Neural cell (in vitro differentiated cells): Measurements from ENCODE around the gene CAMSAP2. TPM values are rescaled to one million over a fixed set of nuclear protein-coding genes. Genes with fewer than 3 reads are reported as not detected.

Experiments
- H2AFZ ChIP-seq: fragments of 200-600, 300-800 bp; sonication (generic), shearing (Covaris generic); 2 replicates; pipeline ENCODE4 v1.6.0; 2014; ENCODE audit warnings: low read depth, mild to moderate bottlenecking, antibody characterized with exemption, low read length, moderate library complexity
- H3F3A ChIP-seq: fragments of 200-600 bp; shearing (Covaris generic); 2 replicates; pipeline ENCODE4 v1.6.1; 2016; ENCODE audit warnings: mild to moderate bottlenecking, moderate library complexity, mixed read lengths, antibody characterized with exemption, low read length; ENCODE audit not compliant: insufficient read depth, poor library complexity, severe bottlenecking
- H3K27ac ChIP-seq: fragments of 200-600, 300-800 bp; sonication (generic), shearing (Covaris generic); 2 replicates; pipeline ENCODE4 v1.5.1; 2014; ENCODE audit warnings: mild to moderate bottlenecking, low read length, moderate library complexity
- H3K27me3 ChIP-seq: fragments of 300-800, 200-600 bp; sonication (generic), shearing (Covaris generic); 2 replicates; pipeline ENCODE4 v1.6.0; 2014; ENCODE audit warnings: mild to moderate bottlenecking, low read depth, low read length, moderate library complexity; ENCODE audit not compliant: insufficient read depth
- H3K36me3 ChIP-seq: fragments of 300-800, 200-600 bp; sonication (generic), shearing (Covaris generic); 2 replicates; pipeline ENCODE4 v1.5.1; 2014; ENCODE audit warnings: mild to moderate bottlenecking, antibody characterized with exemption, low read length, moderate library complexity; ENCODE audit not compliant: insufficient read depth
- H3K4me2 ChIP-seq: fragments of 300-800, 200-600 bp; sonication (generic), shearing (Covaris generic); 2 replicates; pipeline ENCODE4 v1.6.0; 2014; ENCODE audit warnings: mild to moderate bottlenecking, low read length
- H3K4me3 ChIP-seq: fragments of 300-800, 200-600 bp; sonication (generic), shearing (Covaris generic); 2 replicates; pipeline ENCODE4 v1.5.1; 2014; ENCODE audit warnings: mild to moderate bottlenecking, low read length, moderate library complexity
- H3K79me2 ChIP-seq: fragments of 200-600 bp; shearing (Covaris generic); replicated peaks from 2 replicates; pipeline ENCODE4 v1.6.0; 2014; ENCODE audit warnings: mild to moderate bottlenecking, low read length, moderate library complexity; ENCODE audit not compliant: insufficient read depth
- H3K9ac ChIP-seq: fragments of 300-800, 200-600 bp; sonication (generic), shearing (Covaris generic); 2 replicates; pipeline ENCODE4 v1.6.1; 2016; ENCODE audit warnings: mild to moderate bottlenecking, low read length, mixed read lengths
- H3K9me2 ChIP-seq: fragments of 200-600 bp; shearing (Covaris generic); 2 replicates; pipeline ENCODE4 v1.6.1; 2016; ENCODE audit warnings: mild to moderate bottlenecking, low read length, mixed read lengths; ENCODE audit not compliant: insufficient read depth
- H3K9me3 ChIP-seq: fragments of 200-600, 300-800 bp; sonication (generic), shearing (Covaris generic); 2 replicates; pipeline ENCODE4 v1.6.1; 2016; ENCODE audit warnings: mild to moderate bottlenecking, mixed run types, low read length, moderate library complexity, mixed read lengths
- H4K20me1 ChIP-seq: fragments of 200-600 bp; shearing (Covaris generic); 2 replicates; pipeline ENCODE4 v1.6.1; 2016; ENCODE audit warnings: mild to moderate bottlenecking, mixed run types; ENCODE audit not compliant: insufficient read depth
- EP300 ChIP-seq: fragments of 450-650 bp; conservative IDR thresholded peaks from 2 replicates; pipeline ENCODE4 v1.6.1; 2014; ENCODE audit warnings: antibody characterized with exemption, mild to moderate bottlenecking, moderate library complexity; ENCODE audit not compliant: poor library complexity, severe bottlenecking
- EZH2 ChIP-seq: fragments of 200-600, 300-800 bp; shearing (Covaris generic), sonication (generic); IDR thresholded peaks from 2 replicates; pipeline ENCODE4 v1.6.1; 2014; ENCODE audit warnings: antibody characterized with exemption, low read length, borderline replicate concordance, mild to moderate bottlenecking; ENCODE audit not compliant: insufficient read depth, poor library complexity, severe bottlenecking
- MXI1 ChIP-seq: fragments of 450-650 bp; conservative IDR thresholded peaks from 2 replicates; pipeline ENCODE4 v1.6.1; 2014; ENCODE audit warnings: antibody characterized with exemption, mild to moderate bottlenecking; ENCODE audit not compliant: poor library complexity, severe bottlenecking
- POLR2AphosphoS5 ChIP-seq: IDR thresholded peaks from 2 replicates; pipeline ENCODE4 v1.6.1; 2012
- RAD21 ChIP-seq: fragments of 450-650 bp; conservative IDR thresholded peaks from 2 replicates; pipeline ENCODE4 v1.6.1; 2014; ENCODE audit warnings: antibody characterized with exemption, mild to moderate bottlenecking, moderate library complexity
- REST ChIP-seq: IDR thresholded peaks from 2 replicates; pipeline ENCODE4 v1.6.1; 2012; ENCODE audit warnings: borderline replicate concordance
- SMC3 ChIP-seq: fragments of 450-650 bp; conservative IDR thresholded peaks from 2 replicates; pipeline ENCODE4 v1.6.1; 2014; ENCODE audit warnings: antibody characterized with exemption, mild to moderate bottlenecking, moderate library complexity; ENCODE audit not compliant: poor library complexity
- TAF1 ChIP-seq: IDR thresholded peaks from 2 replicates; pipeline ENCODE4 v1.6.1; 2012; ENCODE audit warnings: low read depth
- polyA plus RNA-seq: library from polyadenylated mRNA; depleted of rRNA; stranded (reverse); fragments of >200 nt; gene quantifications from 2 replicates; pipeline ENCODE4 v1.2.3, GENCODE V29; 2014
- TF ChIP-seq, protein P1 (sequence below): fragments of 450-650 bp; IDR thresholded peaks from 2 replicates; pipeline ENCODE4 v1.5.1; 2014; ENCODE audit warnings: antibody characterized with exemption, mild to moderate bottlenecking, moderate library complexity; ENCODE audit not compliant: poor library complexity, severe bottlenecking

Gene CAMSAP2
- polyA plus RNA-seq, 1 donor from 2014 or later: 52.7 TPM

GRCh38 chr1:200896531-200897196 is 158.0 kb downstream of the CAMSAP2 start:
- TF ChIP-seq MXI1 (no peak), REST (no peak), SMC3 (no peak), TAF1 (no peak), POLR2AphosphoS5 (no peak)

DNA sequence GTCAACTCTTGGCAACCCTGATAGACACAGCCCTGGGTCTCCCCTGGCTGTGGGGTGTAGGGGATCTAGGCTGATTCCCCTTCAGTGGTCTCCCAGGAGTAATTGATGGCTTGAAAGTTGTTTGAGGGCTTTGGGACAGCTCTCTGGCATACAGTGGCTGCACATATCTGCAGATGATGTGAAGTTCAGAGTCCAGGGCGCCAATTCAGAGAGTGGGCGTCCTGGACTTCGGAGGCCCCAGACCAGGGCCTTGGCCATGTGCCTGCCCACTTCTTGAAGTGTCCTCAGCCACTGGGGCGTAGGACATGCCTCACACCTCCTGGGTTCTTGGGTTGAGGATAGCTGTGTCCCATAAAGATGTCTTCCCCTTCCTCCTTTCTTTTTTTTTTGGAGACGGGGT is 158.6 kb downstream of the CAMSAP2 start:
- Histone ChIP-seq H3K9me2 (no peaks in the 10 kb centered on the region), H3F3A (no peaks in the 10 kb centered on the region), H3K4me2 (no peak overlapping the region), H3K9ac (no peak overlapping the region), H3K4me3 (no peak overlapping the region), H3K27me3 (no peaks in the 10 kb centered on the region), H3K9me3 (no peaks in the 10 kb centered on the region), H2AFZ (no peak overlapping the region), H3K79me2 (peaks cover 18% of the 10 kb centered on the region), H3K36me3 (no peaks in the 10 kb centered on the region), H4K20me1 (no peaks in the 10 kb centered on the region), H3K27ac (no peak overlapping the region)
- TF ChIP-seq POLR2AphosphoS5 (no peak), RAD21 (no peak), REST (no peak), EZH2 (no peak), EP300 (no peak), MXI1 (no peak), SMC3 (no peak), TAF1 (no peak)
- TF ChIP-seq, protein P1, sequence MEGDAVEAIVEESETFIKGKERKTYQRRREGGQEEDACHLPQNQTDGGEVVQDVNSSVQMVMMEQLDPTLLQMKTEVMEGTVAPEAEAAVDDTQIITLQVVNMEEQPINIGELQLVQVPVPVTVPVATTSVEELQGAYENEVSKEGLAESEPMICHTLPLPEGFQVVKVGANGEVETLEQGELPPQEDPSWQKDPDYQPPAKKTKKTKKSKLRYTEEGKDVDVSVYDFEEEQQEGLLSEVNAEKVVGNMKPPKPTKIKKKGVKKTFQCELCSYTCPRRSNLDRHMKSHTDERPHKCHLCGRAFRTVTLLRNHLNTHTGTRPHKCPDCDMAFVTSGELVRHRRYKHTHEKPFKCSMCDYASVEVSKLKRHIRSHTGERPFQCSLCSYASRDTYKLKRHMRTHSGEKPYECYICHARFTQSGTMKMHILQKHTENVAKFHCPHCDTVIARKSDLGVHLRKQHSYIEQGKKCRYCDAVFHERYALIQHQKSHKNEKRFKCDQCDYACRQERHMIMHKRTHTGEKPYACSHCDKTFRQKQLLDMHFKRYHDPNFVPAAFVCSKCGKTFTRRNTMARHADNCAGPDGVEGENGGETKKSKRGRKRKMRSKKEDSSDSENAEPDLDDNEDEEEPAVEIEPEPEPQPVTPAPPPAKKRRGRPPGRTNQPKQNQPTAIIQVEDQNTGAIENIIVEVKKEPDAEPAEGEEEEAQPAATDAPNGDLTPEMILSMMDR: no peak

More at GRCh38 chr1:200896531-200897196, 158.0 kb downstream of the CAMSAP2 start:
- Histone ChIP-seq H4K20me1 (no peaks in the 10 kb centered on the region), H3K4me2 (no peak overlapping the region), H2AFZ (no peak overlapping the region), H3K79me2 (peaks cover 24% of the 10 kb centered on the region), H3K4me3 (no peak overlapping the region), H3K9ac (no peak overlapping the region), H3K27ac (no peak overlapping the region), H3K27me3 (no peaks in the 10 kb centered on the region), H3K9me2 (no peaks in the 10 kb centered on the region), H3F3A (no peaks in the 10 kb centered on the region), H3K36me3 (no peaks in the 10 kb centered on the region), H3K9me3 (no peaks in the 10 kb centered on the region)
